ENCODE results near the gene ME3. TPM values are rescaled to one million over a fixed set of nuclear protein-coding genes. Genes with fewer than 3 reads are reported as not detected.

Gene ME3
- total and polyA plus RNA-seq, 2 donors (not counting 1 experiment from before 2014, with no cell fraction given) = 8.8 to 50.7 TPM

DNA sequence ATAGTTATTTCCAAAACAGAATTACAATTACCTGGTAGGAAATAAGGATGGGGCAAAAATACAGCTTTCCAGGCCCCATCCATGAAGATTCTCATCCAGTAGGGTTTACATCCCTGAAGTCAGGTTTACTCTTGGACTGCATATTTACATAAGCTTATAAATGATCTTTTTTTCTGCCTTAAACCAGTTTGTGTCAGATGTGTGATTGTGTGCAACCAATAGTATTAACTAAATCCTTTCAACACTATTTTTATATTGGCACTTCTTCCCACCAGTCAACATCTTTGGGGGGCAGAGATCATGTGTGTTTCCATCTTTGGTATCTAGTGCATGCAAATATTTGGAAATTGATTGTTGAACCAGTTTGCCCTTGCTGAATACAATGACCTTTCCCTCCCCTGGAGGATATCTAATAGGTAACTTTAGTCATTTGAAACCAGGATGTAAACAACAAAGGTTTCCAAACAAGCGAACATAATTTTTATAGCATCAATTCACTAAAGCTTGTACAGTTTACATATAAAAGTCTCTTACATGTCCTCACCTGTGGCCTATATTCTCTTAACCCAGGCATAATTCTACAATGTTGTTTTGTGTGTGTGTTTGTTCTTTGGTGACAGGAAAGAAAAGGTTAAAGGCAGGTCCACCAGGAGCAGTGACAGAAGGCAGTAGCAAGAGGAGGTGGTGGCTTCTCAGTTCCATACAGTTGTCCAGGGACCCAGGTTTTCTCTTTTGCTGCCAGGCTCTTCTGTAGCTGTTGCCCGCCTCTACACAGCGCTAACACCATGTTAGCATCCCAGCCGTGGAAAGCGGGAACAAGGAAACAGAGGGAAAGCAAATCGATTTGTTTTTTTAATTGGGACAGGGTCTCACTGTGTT is 1.7 kb upstream of the ME3 start:
- Histone ChIP-seq H3K79me2 (ENCODE audit: control insufficient read depth, insufficient read depth, low read length) (no peaks in the 10 kb centered on the region), H3K4me1 (ENCODE audit: control insufficient read depth, extremely low read depth, insufficient read depth, low read length) (peaks cover 14% of the 10 kb centered on the region), H3K9me3 (ENCODE audit: control insufficient read depth, insufficient read depth, low read depth, low read length) (no peaks in the 10 kb centered on the region), H2AFZ (ENCODE audit: low read length) (no peak overlapping the region), H3K4me2 (ENCODE audit: extremely low read depth, insufficient read depth, low read length) (no peak overlapping the region), H3K27me3 (ENCODE audit: control insufficient read depth, insufficient read depth, low read length) (no peaks in the 10 kb centered on the region), H3K36me3 (ENCODE audit: control insufficient read depth, insufficient read depth, low read length) (no peaks in the 10 kb centered on the region), H4K20me1 (ENCODE audit: control insufficient read depth, extremely low read depth, insufficient read depth, low read length) (no peaks in the 10 kb centered on the region), H3K27ac (ENCODE audit: insufficient read depth, low read length) (no peak overlapping the region), H3K4me3 (replicated peaks in 1 of 4; ENCODE audit: control extremely low read depth in 1 of 4, insufficient read depth in 1 of 4, low read depth in 3 of 4, low read length in 4 of 4) (no peak overlapping the region), H3K9ac (ENCODE audit: insufficient read depth, low read length) (no peak overlapping the region)
- DNase-seq (ENCODE audit: low read depth in 2 of 2) = no peak
- TF ChIP-seq EZH2 (IDR thresholded peaks at IDR 0.05; ENCODE audit: low read length, missing control alignments) (no peak), CTCF (conservative IDR thresholded peaks at IDR 0.05 in 1 of 2, IDR thresholded peaks at IDR 0.05 in 1 of 2; ENCODE audit: low read depth in 1 of 2, low read length in 2 of 2) (no peak)

- no peak overlapping the region for H3K27ac ChIP-seq (ENCODE audit: insufficient read depth, low read length)
- H3K79me2 ChIP-seq (ENCODE audit: control insufficient read depth, insufficient read depth, low read length) = no peaks in the 10 kb centered on the region
- H3K9me3 ChIP-seq (ENCODE audit: control insufficient read depth, insufficient read depth, low read depth, low read length) = no peaks in the 10 kb centered on the region
- no peaks in the 10 kb centered on the region for H3K36me3 ChIP-seq (ENCODE audit: control insufficient read depth, insufficient read depth, low read length)
- no peak for TF ChIP-seq EZH2 (IDR thresholded peaks at IDR 0.05; ENCODE audit: low read length, missing control alignments)
- no peak for TF ChIP-seq CTCF (conservative IDR thresholded peaks at IDR 0.05 in 1 of 2, IDR thresholded peaks at IDR 0.05 in 1 of 2; ENCODE audit: low read depth in 1 of 2, low read length in 2 of 2)
- no peaks in the 10 kb centered on the region for H4K20me1 ChIP-seq (ENCODE audit: control insufficient read depth, extremely low read depth, insufficient read depth, low read length)
- H3K4me2 ChIP-seq (ENCODE audit: extremely low read depth, insufficient read depth, low read length) = no peak overlapping the region
- H3K4me3 ChIP-seq (replicated peaks in 1 of 4; ENCODE audit: control extremely low read depth in 1 of 4, insufficient read depth in 1 of 4, low read depth in 3 of 4, low read length in 4 of 4) = no peak overlapping the region
- no peak overlapping the region for H3K9ac ChIP-seq (ENCODE audit: insufficient read depth, low read length)
- DNase-seq (ENCODE audit: low read depth in 2 of 2) = no peak
- peaks cover 14% of the 10 kb centered on the region for H3K4me1 ChIP-seq (ENCODE audit: control insufficient read depth, extremely low read depth, insufficient read depth, low read length)
- H2AFZ ChIP-seq (ENCODE audit: low read length) = no peak overlapping the region
- H3K27me3 ChIP-seq (ENCODE audit: control insufficient read depth, insufficient read depth, low read length) = no peaks in the 10 kb centered on the region
Measured at GRCh38 chr11:86673055-86673843, 833 bp upstream of the ME3 start.

- TF ChIP-seq CTCF (conservative IDR thresholded peaks at IDR 0.05 in 1 of 2, IDR thresholded peaks at IDR 0.05 in 1 of 2; ENCODE audit: low read depth in 1 of 2, low read length in 2 of 2) (no peak), EZH2 (IDR thresholded peaks at IDR 0.05; ENCODE audit: low read length, missing control alignments) (no peak)
- no peaks in the 10 kb centered on the region for H3K27me3 ChIP-seq (ENCODE audit: control insufficient read depth, insufficient read depth, low read length)
- peak overlapping the region; percentile 52 to 76 (median 68) for H3K4me3 ChIP-seq (replicated peaks in 1 of 4; ENCODE audit: control extremely low read depth in 1 of 4, insufficient read depth in 1 of 4, low read depth in 3 of 4, low read length in 4 of 4)
- H4K20me1 ChIP-seq (ENCODE audit: control insufficient read depth, extremely low read depth, insufficient read depth, low read length) = no peaks in the 10 kb centered on the region
- H3K36me3 ChIP-seq (ENCODE audit: control insufficient read depth, insufficient read depth, low read length) = no peaks in the 10 kb centered on the region
- DNase-seq (ENCODE audit: low read depth in 2 of 2) = peak in 1 of 2 donors; percentile 42
- H3K9ac ChIP-seq (ENCODE audit: insufficient read depth, low read length) = peak overlapping the region; percentile 78
- H3K4me2 ChIP-seq (ENCODE audit: extremely low read depth, insufficient read depth, low read length) = peak overlapping the region; percentile 95
- H2AFZ ChIP-seq (ENCODE audit: low read length) = peak overlapping the region; percentile 78
- H3K27ac ChIP-seq (ENCODE audit: insufficient read depth, low read length) = peak overlapping the region; percentile 84
- H3K9me3 ChIP-seq (ENCODE audit: control insufficient read depth, insufficient read depth, low read depth, low read length) = no peaks in the 10 kb centered on the region
- peaks cover 14% of the 10 kb centered on the region for H3K4me1 ChIP-seq (ENCODE audit: control insufficient read depth, extremely low read depth, insufficient read depth, low read length)
- no peaks in the 10 kb centered on the region for H3K79me2 ChIP-seq (ENCODE audit: control insufficient read depth, insufficient read depth, low read length)
Measured at GRCh38 chr11:86671531-86672006, 847 bp downstream of the ME3 start.

Data from fibroblast of lung (primary cell).